ENCODE results near the gene PCNP. TPM values are rescaled to one million over a fixed set of nuclear protein-coding genes. Genes with fewer than 3 reads are reported as not detected.
A peak's percentile ranks its signal among the peaks of the same experiment; 100 is the strongest.

The PCNP gene
- total and polyA plus RNA-seq, 9 of the 15 experiments (the other 6 are each of a cell fraction or from before 2014, with no cell fraction given): 54.3 to 170 (median 150) TPM

DNA sequence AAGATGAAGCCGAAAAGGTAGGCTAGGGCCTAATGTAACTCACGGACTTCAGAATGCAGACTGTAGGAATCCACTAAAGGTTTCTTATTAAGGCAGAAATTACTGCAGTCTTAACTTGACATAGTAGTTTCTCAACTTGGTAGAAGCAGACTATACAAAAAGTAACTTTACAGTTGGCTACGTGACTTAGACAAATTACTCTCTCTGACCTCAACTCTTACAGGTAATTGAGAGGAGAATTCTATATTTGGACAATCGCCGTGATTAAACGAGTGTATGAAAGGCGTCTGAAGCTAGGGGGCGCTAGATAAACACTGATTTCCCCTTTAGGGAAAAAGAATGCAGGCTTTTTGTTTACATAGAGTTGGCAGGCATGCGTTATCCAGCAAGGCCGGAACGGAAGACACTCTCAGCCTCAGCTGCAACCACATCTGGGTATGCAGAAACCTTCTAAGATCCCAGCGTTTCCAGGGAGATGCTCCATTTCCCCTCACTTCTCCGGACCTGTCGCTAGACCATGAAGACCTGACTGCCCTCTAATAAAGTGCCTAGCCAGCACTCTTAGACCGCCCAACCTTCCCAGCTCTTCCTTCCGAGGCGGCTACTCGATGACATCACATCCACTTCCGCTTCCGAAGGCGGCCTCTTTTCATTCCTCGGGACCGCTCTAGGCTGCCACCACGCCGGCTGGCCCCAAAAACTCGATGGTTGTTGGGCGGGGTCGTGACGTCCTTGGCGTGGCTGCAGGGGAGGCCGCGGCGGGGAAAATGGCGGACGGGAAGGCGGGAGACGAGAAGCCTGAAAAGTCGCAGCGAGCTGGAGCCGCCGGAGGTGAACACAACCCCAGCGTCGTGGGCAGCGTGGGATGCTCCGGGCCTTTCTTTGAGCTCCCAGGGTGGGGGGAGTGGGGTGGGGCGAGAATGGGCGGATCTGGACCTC is at the start of gene PCNP (continued):
- peak; percentile 48 for TF ChIP-seq SMAD1 (IDR thresholded peaks at IDR 0.05; ENCODE audit: low read depth, low read length, partially characterized antibody)
- peak; percentile 28; the same call in 1 of the 2 replicates for TF ChIP-seq TAF7 (tag; IDR thresholded peaks at IDR 0.05)
- TF ChIP-seq MXI1 (IDR thresholded peaks at IDR 0.05; ENCODE audit: low read depth, low read length): peak; percentile 62
- peak; percentile 63; the same call in 1 of the 2 replicates for TF ChIP-seq BACH1 (tag; IDR thresholded peaks at IDR 0.05)
- TF ChIP-seq ZNF274 (IDR thresholded peaks at IDR 0.05; ENCODE audit: borderline replicate concordance, low read depth, low read length): no peak
- TF ChIP-seq, protein P1, sequence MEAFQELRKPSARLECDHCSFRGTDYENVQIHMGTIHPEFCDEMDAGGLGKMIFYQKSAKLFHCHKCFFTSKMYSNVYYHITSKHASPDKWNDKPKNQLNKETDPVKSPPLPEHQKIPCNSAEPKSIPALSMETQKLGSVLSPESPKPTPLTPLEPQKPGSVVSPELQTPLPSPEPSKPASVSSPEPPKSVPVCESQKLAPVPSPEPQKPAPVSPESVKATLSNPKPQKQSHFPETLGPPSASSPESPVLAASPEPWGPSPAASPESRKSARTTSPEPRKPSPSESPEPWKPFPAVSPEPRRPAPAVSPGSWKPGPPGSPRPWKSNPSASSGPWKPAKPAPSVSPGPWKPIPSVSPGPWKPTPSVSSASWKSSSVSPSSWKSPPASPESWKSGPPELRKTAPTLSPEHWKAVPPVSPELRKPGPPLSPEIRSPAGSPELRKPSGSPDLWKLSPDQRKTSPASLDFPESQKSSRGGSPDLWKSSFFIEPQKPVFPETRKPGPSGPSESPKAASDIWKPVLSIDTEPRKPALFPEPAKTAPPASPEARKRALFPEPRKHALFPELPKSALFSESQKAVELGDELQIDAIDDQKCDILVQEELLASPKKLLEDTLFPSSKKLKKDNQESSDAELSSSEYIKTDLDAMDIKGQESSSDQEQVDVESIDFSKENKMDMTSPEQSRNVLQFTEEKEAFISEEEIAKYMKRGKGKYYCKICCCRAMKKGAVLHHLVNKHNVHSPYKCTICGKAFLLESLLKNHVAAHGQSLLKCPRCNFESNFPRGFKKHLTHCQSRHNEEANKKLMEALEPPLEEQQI (IDR thresholded peaks at IDR 0.05): peak; percentile 78; the same call in 1 of the 2 replicates
- peak; percentile 65; the same call in 1 of the 2 replicates for TF ChIP-seq FOXM1 (IDR thresholded peaks at IDR 0.05; ENCODE audit: low read depth)
- TF ChIP-seq FOXM1 (CRISPR knock-in tag; IDR thresholded peaks at IDR 0.05; ENCODE audit: low read depth): no peak
- TF ChIP-seq, protein P2, sequence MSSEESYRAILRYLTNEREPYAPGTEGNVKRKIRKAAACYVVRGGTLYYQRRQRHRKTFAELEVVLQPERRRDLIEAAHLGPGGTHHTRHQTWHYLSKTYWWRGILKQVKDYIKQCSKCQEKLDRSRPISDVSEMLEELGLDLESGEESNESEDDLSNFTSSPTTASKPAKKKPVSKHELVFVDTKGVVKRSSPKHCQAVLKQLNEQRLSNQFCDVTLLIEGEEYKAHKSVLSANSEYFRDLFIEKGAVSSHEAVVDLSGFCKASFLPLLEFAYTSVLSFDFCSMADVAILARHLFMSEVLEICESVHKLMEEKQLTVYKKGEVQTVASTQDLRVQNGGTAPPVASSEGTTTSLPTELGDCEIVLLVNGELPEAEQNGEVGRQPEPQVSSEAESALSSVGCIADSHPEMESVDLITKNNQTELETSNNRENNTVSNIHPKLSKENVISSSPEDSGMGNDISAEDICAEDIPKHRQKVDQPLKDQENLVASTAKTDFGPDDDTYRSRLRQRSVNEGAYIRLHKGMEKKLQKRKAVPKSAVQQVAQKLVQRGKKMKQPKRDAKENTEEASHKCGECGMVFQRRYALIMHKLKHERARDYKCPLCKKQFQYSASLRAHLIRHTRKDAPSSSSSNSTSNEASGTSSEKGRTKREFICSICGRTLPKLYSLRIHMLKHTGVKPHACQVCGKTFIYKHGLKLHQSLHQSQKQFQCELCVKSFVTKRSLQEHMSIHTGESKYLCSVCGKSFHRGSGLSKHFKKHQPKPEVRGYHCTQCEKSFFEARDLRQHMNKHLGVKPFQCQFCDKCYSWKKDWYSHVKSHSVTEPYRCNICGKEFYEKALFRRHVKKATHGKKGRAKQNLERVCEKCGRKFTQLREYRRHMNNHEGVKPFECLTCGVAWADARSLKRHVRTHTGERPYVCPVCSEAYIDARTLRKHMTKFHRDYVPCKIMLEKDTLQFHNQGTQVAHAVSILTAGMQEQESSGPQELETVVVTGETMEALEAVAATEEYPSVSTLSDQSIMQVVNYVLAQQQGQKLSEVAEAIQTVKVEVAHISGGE (CRISPR knock-in tag; IDR thresholded peaks at IDR 0.05): peak in 1 of 3 experiments; percentile 55; a peak in 1 of 6 replicates
- TF ChIP-seq RNF2 (IDR thresholded peaks at IDR 0.05): no peak; the same call in 1 of the 2 replicates
- no peak for TF ChIP-seq HDAC6 (IDR thresholded peaks at IDR 0.05; ENCODE audit: low read depth, low read length)

Measured in K562 (cell line).